SK-N-SH treated with all-trans-retinoic acid at 6 μM for 48 hours (cell line): Measurements from ENCODE around the gene SLC43A3.

Source experiments
- CSDC2 ChIP-seq: fragments of 250-450 bp; sonication (Bioruptor Pico); IDR thresholded peaks from 2 replicates; pipeline ENCODE4 v1.5.0; 2020; ENCODE audit warnings: mild to moderate bottlenecking, moderate library complexity
- ISL1 ChIP-seq: fragments of 250-450 bp; sonication (Bioruptor Pico); IDR thresholded peaks from 2 replicates; pipeline ENCODE4 v2.1.2; 2022; ENCODE audit warnings: mild to moderate bottlenecking, moderate library complexity
- PATZ1 ChIP-seq: fragments of 250-450 bp; sonication (Bioruptor Pico); IDR thresholded peaks from 2 replicates; pipeline ENCODE4 v1.8.0; 2020; ENCODE audit warnings: mild to moderate bottlenecking, moderate library complexity, borderline replicate concordance
- POU6F1 ChIP-seq: fragments of 250-450 bp; sonication (Bioruptor Pico); IDR thresholded peaks from 2 replicates; pipeline ENCODE4 v1.8.0; 2021; ENCODE audit warnings: low read depth, mild to moderate bottlenecking, moderate library complexity, borderline replicate concordance
- PPARA ChIP-seq: fragments of 250-450 bp; sonication (Bioruptor Pico); IDR thresholded peaks from 2 replicates; pipeline ENCODE4 v1.5.0; 2020; ENCODE audit warnings: mild to moderate bottlenecking, borderline replicate concordance
- SNAI2 ChIP-seq: fragments of 250-450 bp; sonication (Bioruptor Pico); IDR thresholded peaks from 2 replicates; pipeline ENCODE4 v1.5.0; 2020; ENCODE audit warnings: mild to moderate bottlenecking, moderate library complexity
- TCF4 ChIP-seq: fragments of 250-450 bp; sonication (Bioruptor Pico); IDR thresholded peaks from 2 replicates; pipeline ENCODE4 v1.8.0; 2021; ENCODE audit warnings: mild to moderate bottlenecking, moderate library complexity, borderline replicate concordance
- TOX ChIP-seq: fragments of 250-450 bp; sonication (Bioruptor Pico); IDR thresholded peaks from 2 replicates; pipeline ENCODE4 v1.8.0; 2021; ENCODE audit warnings: mild to moderate bottlenecking, moderate library complexity, borderline replicate concordance
- ZFP30 ChIP-seq: fragments of 450-650 bp; formaldehyde crosslinking; IDR thresholded peaks from 2 replicates; pipeline ENCODE4 v1.5.0; 2022; ENCODE audit warnings: mild to moderate bottlenecking, moderate library complexity
- ZNF565 ChIP-seq: fragments of 450-650 bp; formaldehyde crosslinking; conservative IDR thresholded peaks from 2 replicates; pipeline ENCODE4 v1.5.0; 2020; ENCODE audit warnings: low read depth, mild to moderate bottlenecking, moderate library complexity
- ZNF8 ChIP-seq: fragments of 450-650 bp; formaldehyde crosslinking; IDR thresholded peaks from 2 replicates; pipeline ENCODE4 v1.5.0; 2020; ENCODE audit warnings: mild to moderate bottlenecking, moderate library complexity
- TF ChIP-seq, protein P1 (sequence below): fragments of 250-450 bp; sonication (Bioruptor Pico); IDR thresholded peaks from 2 replicates; pipeline ENCODE4 v1.5.1; 2020; ENCODE audit warnings: low read depth, mild to moderate bottlenecking, moderate library complexity

DNA sequence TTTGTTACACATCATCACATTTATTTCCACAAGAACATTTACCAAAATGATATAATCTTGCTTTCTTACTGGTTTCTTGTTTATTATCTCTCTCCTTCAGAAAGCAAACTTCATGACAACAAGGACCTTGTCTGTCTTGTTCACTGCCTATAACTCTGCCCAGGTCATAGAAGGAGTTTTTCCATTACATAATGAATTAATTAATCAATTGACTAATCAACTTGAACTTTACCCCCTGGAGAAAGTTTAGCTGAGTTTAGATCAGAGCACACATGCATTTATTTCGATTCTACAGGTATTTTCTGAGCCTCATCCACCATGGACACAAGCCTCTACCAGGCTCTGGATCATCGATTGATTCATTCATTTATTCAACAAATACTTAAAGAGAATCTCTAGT is 30.2 kb downstream of the SLC43A3 start:
- TF ChIP-seq TCF4 (CRISPR knock-in tag) (no peak), ZFP30 (CRISPR knock-in tag) (no peak), ISL1 (no peak), ZNF8 (CRISPR knock-in tag) (no peak), TOX (CRISPR knock-in tag) (no peak), CSDC2 (CRISPR knock-in tag) (no peak), POU6F1 (CRISPR knock-in tag) (no peak), PPARA (CRISPR knock-in tag) (no peak), PATZ1 (CRISPR knock-in tag) (no peak), ZNF565 (CRISPR knock-in tag) (no peak), SNAI2 (CRISPR knock-in tag) (no peak)
- TF ChIP-seq, protein P1, sequence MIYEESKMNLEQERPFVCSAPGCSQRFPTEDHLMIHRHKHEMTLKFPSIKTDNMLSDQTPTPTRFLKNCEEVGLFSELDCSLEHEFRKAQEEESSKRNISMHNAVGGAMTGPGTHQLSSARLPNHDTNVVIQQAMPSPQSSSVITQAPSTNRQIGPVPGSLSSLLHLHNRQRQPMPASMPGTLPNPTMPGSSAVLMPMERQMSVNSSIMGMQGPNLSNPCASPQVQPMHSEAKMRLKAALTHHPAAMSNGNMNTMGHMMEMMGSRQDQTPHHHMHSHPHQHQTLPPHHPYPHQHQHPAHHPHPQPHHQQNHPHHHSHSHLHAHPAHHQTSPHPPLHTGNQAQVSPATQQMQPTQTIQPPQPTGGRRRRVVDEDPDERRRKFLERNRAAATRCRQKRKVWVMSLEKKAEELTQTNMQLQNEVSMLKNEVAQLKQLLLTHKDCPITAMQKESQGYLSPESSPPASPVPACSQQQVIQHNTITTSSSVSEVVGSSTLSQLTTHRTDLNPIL, result no peak
